HEK293 (cell line): ENCODE measurements around the gene GALNTL6.

Experiments
- CTCF ChIA-PET: fragments of 350-600 bp; formaldehyde crosslinking; extraction: SDS; loops from one replicate; lab custom pipeline; 2021; ENCODE audit warnings: antibody characterized with exemption; lab: Yijun Ruan, JAX
- POLR2A ChIA-PET: fragments of 300-600 bp; formaldehyde crosslinking; extraction: SDS; loops from one replicate; lab custom pipeline; 2020; ENCODE audit warnings: antibody characterized with exemption, inconsistent platforms; lab: Yijun Ruan, JAX
- H3K27ac ChIP-seq: fragments of 200-500 bp; sonication (Bioruptor generic); 2 replicates; pipeline ENCODE4 v1.5.1; 2014; ENCODE audit warnings: low read depth, low read length, control low read depth, inconsistent platforms; ENCODE audit errors: extremely low read depth
- H3K36me3 ChIP-seq, 2 experiments: fragments of 200-500 bp in 1 of 2; sonication (Bioruptor generic) in 1 of 2; 1 replicate in 1 of 2; 2 replicates in 1 of 2; pipeline ENCODE4 v1.5.1; 2014 to 2017; ENCODE audit warnings: inconsistent platforms in 2 of 2, low read length in 2 of 2; ENCODE audit not compliant: control insufficient read depth in 2 of 2, insufficient read depth in 1 of 2
- H3K4me1 ChIP-seq: fragments of 200-500 bp; sonication (Bioruptor generic); 2 replicates; pipeline ENCODE4 v1.5.1; 2014; ENCODE audit warnings: mild to moderate bottlenecking, low read length, inconsistent platforms; ENCODE audit not compliant: control insufficient read depth, insufficient read depth
- H3K4me3 ChIP-seq: 2 replicates; pipeline ENCODE4 v1.5.1; 2011; ENCODE audit warnings: low read depth, mild to moderate bottlenecking, control low read depth, low read length, moderate library complexity
- H3K9me3 ChIP-seq: fragments of 200-500 bp; sonication (Bioruptor generic); 2 replicates; pipeline ENCODE4 v1.5.1; 2014; ENCODE audit warnings: low read depth, low read length, inconsistent platforms; ENCODE audit not compliant: control insufficient read depth, insufficient read depth
- HOXA7 ChIP-seq: sonication (generic); formaldehyde crosslinking; IDR thresholded peaks from 2 replicates; pipeline ENCODE4 v1.8.1; 2022; ENCODE audit warnings: missing genetic modification reagents, borderline replicate concordance
- HOXD13 ChIP-seq: sonication (generic); formaldehyde crosslinking; IDR thresholded peaks from 2 replicates; pipeline ENCODE4 v1.8.0; 2022; ENCODE audit warnings: missing genetic modification reagents, borderline replicate concordance
- PRDM4 ChIP-seq: fragments of 450-650 bp; formaldehyde crosslinking; IDR thresholded peaks from 2 replicates; pipeline ENCODE4 v1.5.1; 2017; ENCODE audit warnings: missing biosample characterization, missing genetic modification characterization
- ZFP3 ChIP-seq: fragments of 450-650 bp; formaldehyde crosslinking; IDR thresholded peaks from 2 replicates; pipeline ENCODE4 v1.5.1; 2016; ENCODE audit warnings: low read depth, missing biosample characterization, missing genetic modification characterization
- ZNF10 ChIP-seq: fragments of 450-650 bp; formaldehyde crosslinking; IDR thresholded peaks from 2 replicates; pipeline ENCODE4 v1.5.1; 2017; ENCODE audit warnings: missing biosample characterization, missing genetic modification characterization
- ZNF114 ChIP-seq: fragments of 450-650 bp; formaldehyde crosslinking; IDR thresholded peaks from 2 replicates; pipeline ENCODE4 v1.5.0; 2017; ENCODE audit warnings: missing biosample characterization, missing genetic modification characterization
- ZNF121 ChIP-seq: fragments of 450-650 bp; formaldehyde crosslinking; IDR thresholded peaks from 2 replicates; pipeline ENCODE4 v1.5.1; 2016; ENCODE audit warnings: missing biosample characterization, missing genetic modification characterization
- ZNF16 ChIP-seq: fragments of 450-650 bp; formaldehyde crosslinking; IDR thresholded peaks from 2 replicates; pipeline ENCODE4 v1.5.1; 2016; ENCODE audit warnings: low read depth, missing biosample characterization, missing genetic modification characterization
- ZNF174 ChIP-seq: fragments of 450-650 bp; formaldehyde crosslinking; IDR thresholded peaks from 2 replicates; pipeline ENCODE4 v1.5.0; 2017; ENCODE audit warnings: missing biosample characterization, mild to moderate bottlenecking, missing genetic modification characterization
- ZNF211 ChIP-seq: fragments of 450-650 bp; formaldehyde crosslinking; IDR thresholded peaks from 2 replicates; pipeline ENCODE4 v1.5.1; 2016; ENCODE audit warnings: low read depth, missing biosample characterization, missing genetic modification characterization
- ZNF248 ChIP-seq: fragments of 450-650 bp; formaldehyde crosslinking; IDR thresholded peaks from 2 replicates; pipeline ENCODE4 v1.5.1; 2017; ENCODE audit warnings: missing biosample characterization, missing genetic modification characterization
- ZNF398 ChIP-seq: fragments of 450-650 bp; formaldehyde crosslinking; IDR thresholded peaks from 2 replicates; pipeline ENCODE4 v1.5.1; 2017; ENCODE audit warnings: missing biosample characterization, missing genetic modification characterization
- ZNF518A ChIP-seq: fragments of 450-650 bp; formaldehyde crosslinking; conservative IDR thresholded peaks from 2 replicates; pipeline ENCODE4 v1.5.1; 2016; ENCODE audit warnings: low read depth, missing biosample characterization, missing genetic modification characterization
- ZNF561 ChIP-seq: fragments of 450-650 bp; IDR thresholded peaks from 2 replicates; pipeline ENCODE4 v1.5.1; 2018; ENCODE audit warnings: missing biosample characterization, missing genetic modification characterization, borderline replicate concordance
- ZNF585B ChIP-seq: fragments of 450-650 bp; formaldehyde crosslinking; IDR thresholded peaks from 2 replicates; pipeline ENCODE4 v1.5.1; 2016; ENCODE audit warnings: missing biosample characterization, missing genetic modification characterization
- ZNF610 ChIP-seq: fragments of 450-650 bp; formaldehyde crosslinking; IDR thresholded peaks from 2 replicates; pipeline ENCODE4 v1.5.1; 2016; ENCODE audit warnings: missing biosample characterization, missing genetic modification characterization, borderline replicate concordance
- ZNF623 ChIP-seq: fragments of 450-650 bp; formaldehyde crosslinking; IDR thresholded peaks from 2 replicates; pipeline ENCODE4 v1.5.1; 2016; ENCODE audit warnings: missing biosample characterization, missing genetic modification characterization
- ZNF624 ChIP-seq: fragments of 450-650 bp; formaldehyde crosslinking; IDR thresholded peaks from 2 replicates; pipeline ENCODE4 v1.5.1; 2017; ENCODE audit warnings: missing biosample characterization, missing genetic modification characterization
- ZNF629 ChIP-seq: fragments of 450-650 bp; formaldehyde crosslinking; IDR thresholded peaks from 2 replicates; pipeline ENCODE4 v1.5.1; 2017; ENCODE audit warnings: missing biosample characterization, missing genetic modification characterization
- ZSCAN23 ChIP-seq: fragments of 450-650 bp; formaldehyde crosslinking; IDR thresholded peaks from 2 replicates; pipeline ENCODE4 v1.5.1; 2016; ENCODE audit warnings: missing biosample characterization, missing genetic modification characterization

The GALNTL6 gene

DNA sequence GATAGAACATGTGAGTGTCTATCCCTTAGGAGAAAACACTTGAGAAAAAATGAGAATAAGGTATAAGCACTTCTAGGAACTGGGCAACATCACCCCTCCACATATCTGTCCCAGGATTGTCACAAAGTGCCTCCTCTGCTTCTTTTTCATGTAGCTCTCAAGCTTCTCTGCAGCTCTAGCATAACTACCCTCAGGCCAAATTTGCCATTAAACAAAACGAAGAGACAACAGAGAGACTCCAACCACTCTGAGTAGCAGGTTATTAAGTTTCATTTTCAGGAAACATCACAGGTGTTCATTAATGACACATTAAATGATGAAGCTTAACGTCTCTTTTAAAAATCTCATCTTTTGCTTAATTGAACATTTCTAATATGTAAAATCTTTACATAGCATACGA, 580.0 kb downstream of the GALNTL6 start:
- POLR2A ChIA-PET = no interaction called here
- Histone ChIP-seq H3K4me3 (no peak overlapping the region), H3K27ac (no peak overlapping the region), H3K9me3 (no peaks in the 10 kb centered on the region), H3K36me3 (no peaks in the 10 kb centered on the region), H3K4me1 (no peaks in the 10 kb centered on the region)
- TF ChIP-seq ZNF624 (no peak), ZNF211 (tag by site-specific recombination) (no peak), HOXD13 (CRISPR knock-in tag) (no peak), ZNF561 (tag by site-specific recombination) (no peak), ZNF10 (no peak), ZNF398 (tag by site-specific recombination) (no peak), ZNF585B (no peak), ZNF16 (tag by site-specific recombination) (no peak), ZNF518A (tag by site-specific recombination) (no peak), ZFP3 (no peak), ZNF610 (tag by site-specific recombination) (no peak), ZNF629 (tag by site-specific recombination) (no peak), ZNF114 (tag by site-specific recombination) (no peak), HOXA7 (no peak), ZNF174 (tag by site-specific recombination) (no peak), ZNF121 (tag by site-specific recombination) (no peak), PRDM4 (tag by site-specific recombination) (no peak), ZSCAN23 (tag by site-specific recombination) (no peak), ZNF248 (tag by site-specific recombination) (no peak), ZNF623 (tag by site-specific recombination) (no peak)
- CTCF ChIA-PET = no interaction called here
